K562 (cell line): ENCODE data around the gene SEH1L. TPM values are rescaled to one million over a fixed set of nuclear protein-coding genes. Genes with fewer than 3 reads are reported as not detected.

Source experiments
- ATAC-seq: fragments of 200-7000 bp; cut with Tn5 transposase; 3 replicates; pipeline ENCODE4 v1.9.1; 2020; ENCODE audit warnings: moderate library complexity
- BruUV-seq: library from RNA; stranded (reverse); fragments of 400-500 nt; replicated peaks from 2 replicates; lab custom pipeline; 2021; lab: Mats Ljungman, UMichigan
- CTCF ChIA-PET: fragments of 300-600 bp; formaldehyde crosslinking; extraction: SDS; loops from one replicate; lab custom pipeline; 2021; ENCODE audit warnings: low intra/inter-chr PET ratio; lab: Yijun Ruan, JAX
- POLR2A ChIA-PET: fragments of 300-600, 350-650 bp; sonication (Branson Sonifier 250); formaldehyde crosslinking; extraction: SDS; loops from one replicate; lab custom pipeline; 2021; ENCODE audit warnings: antibody characterized with exemption, inconsistent platforms; lab: Yijun Ruan, JAX
- DNase-seq, 4 experiments: peaks; one replicate each; pipeline versions ENCODE4 v3.0.0 to v3.0.0-alpha.2; 2011 to 2018; ENCODE audit warnings: low spot score in 3 of 4, mixed read lengths in 3 of 4; ENCODE audit errors: extremely low read depth in 1 of 4
- FAIRE-seq: peaks from 2 replicates; lab custom pipeline; 2011; peaks lifted over from hg19 to GRCh38; lab: Jason Lieb, UNC
- H2AFZ ChIP-seq: 2 replicates; pipeline ENCODE4 v1.6.0; 2011; ENCODE audit warnings: low read depth, low read length, control low read depth, inconsistent platforms
- H3K27ac ChIP-seq: fragments of 200-600 bp; 3 replicates; pipeline ENCODE4 v1.8.0; 2011; ENCODE audit warnings: low read depth, mild to moderate bottlenecking, control low read depth, inconsistent platforms, low read length, moderate library complexity, mixed read lengths; ENCODE audit errors: extremely low read depth
- H3K27me3 ChIP-seq, 2 experiments: fragments of 300-600 bp in 1 of 2; 2 replicates in 1 of 2; 3 replicates in 1 of 2; pipeline versions ENCODE4 v1.6.0 to v1.8.0; 2011; ENCODE audit warnings: inconsistent platforms in 2 of 2, low read length in 2 of 2, mild to moderate bottlenecking in 1 of 2, mixed read lengths in 1 of 2, moderate library complexity in 1 of 2; ENCODE audit not compliant: control insufficient read depth in 2 of 2, insufficient read depth in 2 of 2
- H3K36me3 ChIP-seq: fragments of 300-600 bp; 3 replicates; pipeline ENCODE4 v1.8.0; 2011; ENCODE audit warnings: mild to moderate bottlenecking, low read length, inconsistent platforms; ENCODE audit not compliant: control insufficient read depth, insufficient read depth
- H3K4me1 ChIP-seq, 2 experiments: fragments of 200-600 bp in 1 of 2; replicated peaks in 1 of 2; 2 replicates in 1 of 2; 3 replicates in 1 of 2; pipeline versions ENCODE4 v1.5.1 to v1.8.0; 2011; ENCODE audit warnings: inconsistent platforms in 2 of 2, low read length in 2 of 2, mild to moderate bottlenecking in 1 of 2, mixed read lengths in 1 of 2, moderate library complexity in 1 of 2; ENCODE audit not compliant: control insufficient read depth in 2 of 2, insufficient read depth in 2 of 2
- H3K4me2 ChIP-seq: 2 replicates; pipeline ENCODE4 v1.6.1; 2011; ENCODE audit warnings: low read length, control low read depth, inconsistent platforms, mixed read lengths; ENCODE audit not compliant: insufficient read depth
- H3K4me3 ChIP-seq: fragments of 200-600 bp; sonication (generic), shearing (Covaris generic); 2 replicates; pipeline ENCODE4 v1.5.1; 2016; ENCODE audit warnings: control low read depth, inconsistent platforms
- H3K79me2 ChIP-seq: fragments of 200-600 bp; 3 replicates; pipeline ENCODE4 v1.8.0; 2011; ENCODE audit warnings: low read length, inconsistent platforms; ENCODE audit not compliant: control insufficient read depth, insufficient read depth
- H3K9ac ChIP-seq, 2 experiments: 2 replicates each; pipeline versions ENCODE4 v1.6.0 to v1.6.1; 2011; ENCODE audit warnings: low read depth in 2 of 2, low read length in 2 of 2, control low read depth in 1 of 2, inconsistent platforms in 1 of 2, mild to moderate bottlenecking in 1 of 2, mixed read lengths in 1 of 2; ENCODE audit not compliant: insufficient read depth in 1 of 2
- H3K9me1 ChIP-seq: one replicate; pipeline ENCODE4 v1.6.0; 2011; ENCODE audit warnings: inconsistent platforms, mild to moderate bottlenecking, low read length, moderate library complexity; ENCODE audit not compliant: control insufficient read depth, insufficient read depth
- H3K9me3 ChIP-seq: replicated peaks from 2 replicates; pipeline ENCODE4 v1.5.1; 2011; ENCODE audit warnings: low read depth, low read length, inconsistent platforms; ENCODE audit not compliant: control insufficient read depth, insufficient read depth
- H4K20me1 ChIP-seq: replicated peaks from 2 replicates; pipeline ENCODE4 v1.6.1; 2011; ENCODE audit warnings: low read length, inconsistent platforms, mixed read lengths; ENCODE audit not compliant: control insufficient read depth, insufficient read depth
- ARID2 ChIP-seq: fragments of 450-650 bp; IDR thresholded peaks from 2 replicates; pipeline ENCODE4 v1.6.1; 2017; ENCODE audit warnings: antibody characterized with exemption, mild to moderate bottlenecking
- ATF1 ChIP-seq, 2 experiments: fragments of 450-650 bp in 1 of 2; IDR thresholded peaks; 2 replicates each; pipeline ENCODE4 v1.6.1; 2016; ENCODE audit warnings: missing compliant biosample characterization in 1 of 2, missing genetic modification characterization in 1 of 2
- CREM ChIP-seq: IDR thresholded peaks from 2 replicates; pipeline ENCODE4 v1.6.1; 2014; ENCODE audit warnings: antibody characterized with exemption, low read depth
- CTBP1 ChIP-seq: fragments of 450-650 bp; IDR thresholded peaks from 2 replicates; pipeline ENCODE4 v1.6.1; 2016; ENCODE audit warnings: borderline replicate concordance
- CTCF ChIP-seq, 3 experiments: IDR thresholded peaks in 2 of 3; conservative IDR thresholded peaks in 1 of 3; 2 replicates each; pipeline ENCODE4 v1.5.1; 2011 to 2012; ENCODE audit warnings: low read length in 3 of 3, mild to moderate bottlenecking in 3 of 3, control low read depth in 2 of 3, improper control_type of control experiment in 1 of 3, inconsistent platforms in 1 of 3, low read depth in 1 of 3, mixed read lengths in 1 of 3, moderate library complexity in 1 of 3; ENCODE audit not compliant: insufficient read depth in 2 of 3
- DDX20 ChIP-seq: fragments of 450-650 bp; IDR thresholded peaks from 2 replicates; pipeline ENCODE4 v1.6.1; 2016; ENCODE audit warnings: missing genetic modification characterization, low read depth, mild to moderate bottlenecking, missing compliant biosample characterization, moderate library complexity
- MYC ChIP-seq, 2 experiments: fragments of 250-450 bp in 1 of 2; sonication (Bioruptor Pico) in 1 of 2; IDR thresholded peaks; 2 replicates each; pipeline versions ENCODE4 v1.5.1 to v1.6.1; 2012 to 2021; ENCODE audit warnings: low read depth in 2 of 2, borderline replicate concordance in 1 of 2, improper control_type of control experiment in 1 of 2, low read length in 1 of 2, mild to moderate bottlenecking in 1 of 2, moderate library complexity in 1 of 2
- NRF1 ChIP-seq, 2 experiments: fragments of 450-650 bp; IDR thresholded peaks in 1 of 2; conservative IDR thresholded peaks in 1 of 2; 2 replicates each; pipeline ENCODE4 v1.6.1; 2014; ENCODE audit warnings: mild to moderate bottlenecking in 2 of 2
- RAD21 ChIP-seq, 2 experiments: fragments of 250-450 bp in 1 of 2; fragments of 450-650 bp in 1 of 2; sonication (Bioruptor Pico) in 1 of 2; formaldehyde crosslinking in 1 of 2; IDR thresholded peaks in 1 of 2; conservative IDR thresholded peaks in 1 of 2; 2 replicates each; pipeline versions ENCODE4 v1.4.0 to v1.8.0; 2020 to 2022; ENCODE audit warnings: mild to moderate bottlenecking in 2 of 2, moderate library complexity in 1 of 2
- RB1 ChIP-seq: fragments of 450-650 bp; IDR thresholded peaks from 2 replicates; pipeline ENCODE4 v1.6.1; 2017; ENCODE audit warnings: low read depth, mild to moderate bottlenecking
- RBM14 ChIP-seq: fragments of 200-400 bp; formaldehyde crosslinking; IDR thresholded peaks from 2 replicates; pipeline ENCODE4 v1.6.1; 2018; ENCODE audit warnings: low read depth, mild to moderate bottlenecking, low read length, moderate library complexity, borderline replicate concordance; ENCODE audit not compliant: insufficient read depth
- RCOR1 ChIP-seq, 2 experiments: IDR thresholded peaks; 2 replicates each; pipeline ENCODE4 v1.6.1; 2012; ENCODE audit warnings: low read depth in 2 of 2, low read length in 2 of 2, borderline replicate concordance in 1 of 2, improper control_type of control experiment in 1 of 2
- SMC3 ChIP-seq: conservative IDR thresholded peaks from 2 replicates; pipeline ENCODE4 v1.6.1; 2011; ENCODE audit warnings: low read depth, low read length, improper control_type of control experiment; ENCODE audit not compliant: insufficient read depth
- SRSF1 ChIP-seq: fragments of 200-400 bp; formaldehyde crosslinking; IDR thresholded peaks from 2 replicates; pipeline ENCODE4 v1.6.1; 2017; ENCODE audit warnings: mild to moderate bottlenecking, low read depth, low read length, moderate library complexity
- STAG1 ChIP-seq: sonication (generic); formaldehyde crosslinking; IDR thresholded peaks from 2 replicates; pipeline ENCODE4 v1.5.0; 2020; ENCODE audit warnings: missing genetic modification reagents, borderline replicate concordance
- TEAD1 ChIP-seq, 2 experiments: fragments of 450-650 bp in 1 of 2; sonication (generic) in 1 of 2; formaldehyde crosslinking; IDR thresholded peaks; 2 replicates each; pipeline versions ENCODE4 v1.4.0 to v1.8.0; 2020 to 2022; ENCODE audit warnings: mild to moderate bottlenecking in 2 of 2, missing genetic modification reagents in 1 of 2
- TEAD4 ChIP-seq, 2 experiments: sonication (generic) in 1 of 2; formaldehyde crosslinking in 1 of 2; IDR thresholded peaks; 2 replicates each; pipeline versions ENCODE4 v1.6.1 to v1.8.0; 2012 to 2022; ENCODE audit warnings: borderline replicate concordance in 1 of 2, inconsistent platforms in 1 of 2, low read length in 1 of 2, mild to moderate bottlenecking in 1 of 2, missing genetic modification reagents in 1 of 2
- ZNF644 ChIP-seq: fragments of 200-800 bp; sonication (Bioruptor generic); IDR thresholded peaks from 2 replicates; pipeline ENCODE4 v1.6.1; 2016; ENCODE audit warnings: low read depth, missing genetic modification characterization, missing compliant biosample characterization
- WGBS: fragments of 100-300 bp; shearing (Covaris generic); methylation state at CpG from one replicate; pipeline ENCODE4 v1.1.6; 2016; ENCODE audit warnings: low coverage, mixed read lengths; ENCODE audit not compliant: insufficient coverage; ENCODE audit errors: missing lambda C conversion rate; 5-methylcytosine and 5-hydroxymethylcytosine counted together
- in situ Hi-C: fragments of 300-500 bp; cut with MboI; formaldehyde crosslinking; loops from 4 replicates; pipeline ENCODE4 v1.15.0; 2018; ENCODE audit warnings: inconsistent platforms, mixed read lengths
- intact Hi-C: fragments of 100-400 bp; cut with micrococcal nuclease; formaldehyde crosslinking; loops from 2 replicates; pipeline ENCODE4 v1.14.2; 2022
- polyA plus RNA-seq, 8 experiments: library from polyadenylated mRNA; depleted of rRNA in 4 of 8; stranded (reverse) in 5 of 8; unstranded in 3 of 8; fragments of >200 nt; fragmentation: Nextera tagmentation in 2 of 8; fragmentation: Illumina TruSeq in 1 of 8; extraction: Ambion mirVana in 2 of 8; extraction: Trizol in 1 of 8; gene quantifications; 2 replicates each; pipeline versions ENCODE4 v1.2.1 to v1.2.3, GENCODE V29; 2011 to 2014; ENCODE audit warnings: inconsistent platforms in 1 of 8, missing spikeins in 1 of 8
- total RNA-seq, 7 experiments: library from RNA; depleted of rRNA in 6 of 7; stranded (reverse); fragments of >200 nt in 6 of 7; fragmentation: Illumina TruSeq in 2 of 7; extraction: Trizol in 2 of 7; gene quantifications; 2 replicates each; pipeline versions ENCODE4 v1.2.1 to v1.2.3, GENCODE V29; 2011 to 2021; ENCODE audit warnings: low replicate concordance in 1 of 7

The SEH1L gene
- total and polyA plus RNA-seq, 9 of the 15 experiments (the other 6 are each of a cell fraction or from before 2014, with no cell fraction given) = 62.2 to 180 (median 108) TPM

GRCh38 chr18:12934454-12935071 is 13.2 kb upstream of the SEH1L start:
- peak overlapping the region; percentile 86 for H2AFZ ChIP-seq
- H3K4me2 ChIP-seq = no peak overlapping the region
- peak; percentile 68 to 89 (median 74) for DNase-seq
- ChIA-PET CTCF (interaction anchor here (1.5 to 2.7 kb wide), 3 partner anchors 190 to 543 kb away, joined by 7 to 49 read pairs (median 28); no protein-coding TSS in a partner anchor), POLR2A (interaction anchor here (0.7 to 2.1 kb wide), 7 partner anchors 171 to 212 kb away, joined by 3 to 5 read pairs (median 3); no protein-coding TSS in a partner anchor)
- peak; percentile 95 for ATAC-seq
- BruUV-seq = no TSS peak
- H4K20me1 ChIP-seq = no peaks in the 10 kb centered on the region
- no peaks in the 10 kb centered on the region for H3K9me1 ChIP-seq
- no peak overlapping the region for H3K9ac ChIP-seq
- in situ Hi-C loops = loop anchor here (5.0 kb wide), 2 partner anchors 187 to 207 kb away; no protein-coding TSS in a partner anchor
- no peaks in the 10 kb centered on the region for H3K79me2 ChIP-seq
- no peaks in the 10 kb centered on the region for H3K9me3 ChIP-seq
- no peaks in the 10 kb centered on the region for H3K36me3 ChIP-seq
- H3K27ac ChIP-seq = no peak overlapping the region
- no peak overlapping the region for H3K4me3 ChIP-seq
- intact Hi-C loops = loop anchor here (1.0 to 5.0 kb wide), 4 partner anchors 44 to 542 kb away; no protein-coding TSS in a partner anchor
- no peaks in the 10 kb centered on the region for H3K27me3 ChIP-seq
- no peaks in the 10 kb centered on the region; a peak in 1 of 5 replicates for H3K4me1 ChIP-seq
- peak; percentile 97 for FAIRE-seq
- WGBS = 12% methylated on average over 11 of the region's 11 CpGs
- peak; percentile 40; the same call in 1 of the 2 replicates for TF ChIP-seq CREM
- peak; percentile 92 to 98 (median 98) for TF ChIP-seq CTCF (IDR thresholded peaks at IDR 0.05 in 2 of 3, conservative IDR thresholded peaks at IDR 0.05 in 1 of 3; ENCODE audit: insufficient read depth in 2 of 3, low read depth in 1 of 3, low read length in 3 of 3)
- peak; percentile 95 for TF ChIP-seq ARID2
- no peak for TF ChIP-seq SRSF1
- TF ChIP-seq RAD21 (CRISPR knock-in tag; conservative IDR thresholded peaks at IDR 0.05 in 1 of 2, IDR thresholded peaks at IDR 0.05 in 1 of 2) = peak; percentile 95 to 99
- TF ChIP-seq ATF1 (CRISPR knock-in tag; IDR thresholded peaks at IDR 0.05) = no peak
- TF ChIP-seq ATF1 (tag; IDR thresholded peaks at IDR 0.05) = peak; percentile 44
- TF ChIP-seq TEAD1 (CRISPR knock-in tag; IDR thresholded peaks at IDR 0.05) = peak in 1 of 2 experiments; percentile 91; a peak in 2 of 4 replicates
- peak; percentile 98 for TF ChIP-seq SMC3
- peak; percentile 30; the same call in 1 of the 2 replicates for TF ChIP-seq CTBP1
- TF ChIP-seq DDX20 = no peak
- no peak for TF ChIP-seq MYC (IDR thresholded peaks at IDR 0.05; ENCODE audit: low read depth, low read length)
- no peak for TF ChIP-seq MYC (CRISPR knock-in tag; IDR thresholded peaks at IDR 0.05; ENCODE audit: borderline replicate concordance, low read depth)
- no peak for TF ChIP-seq RBM14
- TF ChIP-seq TEAD4 (IDR thresholded peaks at IDR 0.05; ENCODE audit: low read length) = peak; percentile 73
- no peak for TF ChIP-seq TEAD4 (CRISPR knock-in tag; IDR thresholded peaks at IDR 0.05; ENCODE audit: borderline replicate concordance)
- peak; percentile 45 for TF ChIP-seq RB1
- TF ChIP-seq RCOR1 (IDR thresholded peaks at IDR 0.05; ENCODE audit: borderline replicate concordance in 1 of 2, low read depth in 2 of 2, low read length in 2 of 2) = 0 out of 4 replicates have a peak, but pooled peaks of 1 of the 2 experiments have one; percentile 11
- TF ChIP-seq ZNF644 (tag) = no peak
- TF ChIP-seq STAG1 (CRISPR knock-in tag) = peak; percentile 91
- peak in 1 of 2 experiments; percentile 13; a peak in 1 of 4 replicates for TF ChIP-seq NRF1 (conservative IDR thresholded peaks at IDR 0.05 in 1 of 2, IDR thresholded peaks at IDR 0.05 in 1 of 2)
